HG02852 (cell line): ENCODE data around the gene PRRX1.

ENCODE experiments used
- ATAC-seq: cut with Tn5 transposase; IDR thresholded peaks from one replicate; pipeline ENCODE4 v1.9.1; 2021; ENCODE audit warnings: mild to moderate bottlenecking, moderate library complexity; ENCODE audit not compliant: unreplicated experiment

Gene PRRX1

DNA sequence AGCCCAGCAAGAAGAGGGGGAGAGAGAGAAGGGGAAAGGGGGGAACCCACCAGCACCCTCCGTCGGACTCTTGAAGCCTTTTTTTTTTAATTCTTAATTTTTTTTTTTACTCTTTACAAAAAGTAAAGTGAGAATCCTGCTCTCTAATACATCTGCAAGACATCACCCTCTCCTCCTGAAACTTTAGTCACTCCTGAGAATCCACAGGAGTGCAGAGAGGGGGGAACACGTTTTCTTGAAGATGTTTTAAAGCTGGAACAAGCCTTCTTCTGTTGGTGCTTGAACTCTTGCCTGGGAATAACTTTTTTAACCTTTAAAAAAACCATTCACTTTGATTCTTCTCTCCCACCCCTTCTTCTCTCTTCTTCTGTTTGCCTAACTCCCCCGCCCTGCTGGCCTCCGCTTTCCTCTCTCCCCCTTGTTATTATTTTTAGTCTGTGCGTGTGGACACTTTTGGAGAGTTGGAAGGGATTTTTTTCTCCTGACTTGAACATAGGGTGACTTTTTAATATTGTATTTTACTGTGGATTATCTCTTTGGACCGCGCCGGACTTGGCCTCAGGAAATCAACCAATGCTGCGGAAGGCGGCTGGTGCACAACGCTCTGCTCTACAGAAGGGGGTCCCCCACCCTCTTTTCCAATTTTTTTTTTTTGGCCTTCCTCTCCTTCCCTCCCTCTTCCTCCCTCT, 383 bp upstream of the PRRX1 start:
- ATAC-seq: no peak

DNA sequence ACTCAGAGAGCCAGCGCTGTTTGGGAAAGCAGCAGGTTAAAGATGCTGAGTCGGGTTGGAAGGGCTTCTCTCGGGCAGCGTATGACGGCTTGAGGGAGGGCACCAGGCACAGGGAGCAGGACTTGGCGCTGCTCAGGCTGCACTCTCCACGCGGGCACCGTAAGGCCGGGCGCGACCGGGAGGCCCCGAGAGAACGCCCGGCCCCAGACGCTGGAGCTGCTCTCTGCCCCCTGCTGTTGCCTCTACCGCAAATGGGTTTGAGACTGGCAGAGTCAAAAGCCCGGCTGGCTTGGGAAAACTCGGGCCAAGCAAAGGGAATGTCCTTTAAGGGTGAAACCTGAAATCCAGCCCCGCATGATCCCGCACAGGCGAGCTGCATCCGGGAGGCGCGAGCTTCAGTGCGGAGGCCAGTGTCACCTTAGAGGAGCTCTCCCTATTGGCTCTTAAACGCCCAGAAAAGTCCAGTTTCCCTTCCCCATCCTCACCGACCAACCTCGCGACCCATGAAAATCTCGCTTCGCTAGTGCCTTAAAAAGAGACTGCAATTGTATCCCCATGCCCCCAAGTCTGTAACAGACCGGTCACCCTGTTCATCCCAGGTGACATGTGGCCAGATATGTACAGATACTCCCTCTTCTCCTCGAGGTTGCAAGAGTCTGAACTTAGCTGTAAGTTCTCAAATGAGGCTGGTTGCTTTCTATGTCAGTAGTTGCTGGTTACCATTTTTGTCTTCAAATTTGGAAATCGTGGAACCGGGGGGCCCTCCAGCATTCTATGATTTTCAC, 1.1 kb downstream of the PRRX1 start:
- ATAC-seq: no peak

DNA sequence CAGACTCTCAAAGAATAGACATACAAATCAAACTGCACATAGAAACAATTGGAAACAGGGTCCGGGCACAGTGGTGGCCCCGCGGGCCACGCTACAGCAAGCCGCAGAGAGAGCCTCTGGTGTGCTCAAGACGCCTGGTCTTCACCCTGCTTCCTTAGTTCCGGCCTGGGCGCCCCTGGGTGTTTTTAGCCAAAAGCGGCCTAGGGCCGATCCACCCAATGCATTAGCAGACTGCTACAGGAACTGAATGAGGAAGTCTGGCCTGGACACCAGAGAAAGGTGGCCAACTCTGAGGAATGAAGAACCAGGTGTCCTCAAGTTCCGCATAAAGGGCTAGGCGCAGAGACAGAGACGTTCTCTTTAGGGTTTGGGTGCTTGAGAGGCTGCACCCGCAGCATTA, 1.7 kb downstream of the PRRX1 start:
- ATAC-seq: no peak

DNA sequence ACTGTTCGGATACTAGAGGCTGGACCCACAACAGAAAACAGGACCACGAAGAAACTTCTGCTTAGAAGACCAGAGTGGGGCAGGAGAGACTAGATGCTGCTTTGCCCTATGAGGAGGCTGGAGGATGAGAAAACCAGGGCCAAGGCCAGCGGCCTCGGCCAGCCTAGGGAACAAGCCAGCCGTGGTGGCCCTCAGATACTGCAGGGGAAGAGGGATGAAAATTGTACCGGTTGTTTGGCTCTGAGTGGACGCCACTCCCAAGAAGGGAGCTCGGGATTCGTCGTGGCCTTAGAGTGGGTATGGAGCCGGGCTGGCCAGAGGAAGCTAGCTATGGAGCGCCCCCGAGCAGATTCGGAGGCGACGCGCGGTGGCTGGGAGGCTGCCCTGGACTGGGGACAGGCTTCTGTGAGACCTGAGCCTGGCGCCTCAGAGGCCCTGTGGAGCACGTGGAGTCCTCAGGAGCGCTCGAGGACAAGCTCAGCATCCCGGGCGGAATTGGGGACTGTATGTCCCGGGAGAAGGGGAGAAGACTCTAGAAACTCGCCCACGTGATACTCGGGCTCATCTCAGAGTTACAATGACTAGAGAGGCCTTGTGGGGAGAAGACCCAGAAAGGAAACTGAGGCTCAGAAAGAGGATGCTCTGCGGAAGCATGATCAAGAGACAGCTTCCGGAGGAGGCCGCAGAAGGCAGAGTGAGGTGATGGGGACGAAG, 2.8 kb downstream of the PRRX1 start:
- no peak for ATAC-seq

DNA sequence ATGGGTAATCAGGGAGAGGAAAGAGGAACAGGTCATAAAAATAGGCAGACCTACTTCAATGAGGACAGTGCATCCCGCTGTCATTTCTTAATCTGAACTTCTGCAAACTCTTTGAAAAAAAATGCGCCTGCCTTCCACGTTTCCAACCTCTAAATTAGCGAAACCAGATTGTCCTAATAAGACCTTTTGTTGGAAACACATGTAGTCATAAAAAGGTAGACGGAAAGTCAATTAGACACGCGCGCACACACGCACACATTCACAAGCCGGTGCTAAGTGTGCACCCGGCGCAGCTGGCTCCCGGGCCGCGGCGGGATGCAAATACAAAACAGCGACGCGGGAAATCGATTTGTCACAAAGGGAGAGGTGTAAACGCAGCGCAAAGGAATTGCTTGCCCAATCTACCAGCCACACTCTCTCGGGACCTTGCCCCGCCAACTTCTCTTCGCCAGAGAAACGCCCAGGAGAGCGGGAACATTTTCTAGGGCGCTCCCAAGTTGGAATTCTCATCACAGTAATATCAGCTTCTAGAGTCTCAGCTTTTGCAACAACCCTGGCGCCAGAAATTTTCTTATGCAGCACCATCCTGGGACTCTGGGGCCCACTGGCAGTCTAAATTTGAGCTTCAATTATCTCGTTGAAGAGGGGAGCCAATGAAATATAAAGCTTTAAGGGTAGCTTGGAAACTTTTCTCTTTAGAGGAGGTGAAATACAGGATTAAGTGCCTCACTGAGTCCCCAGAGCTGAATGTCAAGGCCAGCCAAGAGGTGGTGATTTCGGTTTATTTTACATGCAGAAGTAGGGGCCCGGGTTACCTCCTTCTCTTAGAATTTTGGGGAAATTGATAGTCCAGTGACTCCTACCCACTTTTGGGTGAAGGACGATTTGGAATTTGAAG, 4.5 kb downstream of the PRRX1 start:
- no peak for ATAC-seq

DNA sequence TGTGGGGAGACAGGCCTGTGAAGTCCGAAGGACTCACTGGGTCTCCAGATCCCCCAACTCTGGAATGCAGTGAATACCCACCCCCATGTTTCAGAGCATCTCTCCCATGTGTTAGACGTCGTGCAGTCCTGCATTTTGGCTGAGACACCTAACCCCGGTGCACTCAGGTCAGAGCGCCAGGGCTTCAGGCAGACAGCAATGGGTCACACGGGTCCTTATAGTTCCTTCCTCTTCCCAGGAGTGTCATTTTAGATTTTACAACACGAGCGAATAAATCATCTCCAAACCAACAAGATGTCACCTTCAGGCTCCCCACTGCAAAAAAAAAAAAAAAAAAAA, 5.1 kb downstream of the PRRX1 start:
- no peak for ATAC-seq

DNA sequence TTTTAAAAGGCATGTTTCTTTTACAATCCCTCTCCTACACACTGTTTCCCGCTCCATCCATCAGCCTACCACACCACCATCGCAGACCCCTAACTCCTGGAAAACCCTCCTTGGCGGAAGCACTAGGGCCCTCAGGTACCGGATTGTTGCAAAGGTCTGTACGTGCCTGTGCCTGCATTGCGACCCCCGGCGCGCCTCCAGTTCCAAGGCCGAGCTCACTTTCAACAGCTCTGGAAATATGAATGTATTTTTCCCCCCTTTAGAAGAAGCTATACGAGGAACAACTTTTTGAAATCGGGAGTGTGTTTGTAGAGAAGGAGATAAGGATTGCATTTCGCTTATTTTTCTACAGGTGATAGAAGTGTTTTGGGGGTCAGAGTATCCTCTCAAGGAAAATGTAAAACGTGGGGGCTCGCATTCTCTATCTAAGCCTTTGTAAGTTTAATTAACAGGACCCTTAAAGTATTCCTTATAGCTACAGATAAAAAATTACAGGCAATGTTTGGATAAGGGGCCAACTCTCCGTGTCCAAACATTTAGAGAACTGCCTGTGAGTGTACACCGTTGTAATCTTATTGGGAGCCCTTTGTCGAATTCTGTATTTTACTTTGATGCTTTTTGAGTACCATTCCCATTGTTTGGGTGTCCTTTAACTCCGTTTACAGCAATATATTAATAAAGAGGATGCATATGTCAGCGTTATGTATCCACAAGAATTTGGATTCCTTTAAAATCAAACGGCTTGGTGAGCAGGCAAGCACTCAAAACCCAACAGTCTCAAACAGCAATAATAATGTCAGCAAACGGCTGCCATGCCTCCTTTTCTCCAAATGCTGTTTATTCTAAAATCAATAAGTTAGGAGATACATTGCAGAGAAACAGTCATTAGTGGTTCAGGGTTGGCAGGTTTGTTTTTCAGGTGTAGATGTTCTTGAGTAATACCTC, 5.9 kb downstream of the PRRX1 start:
- ATAC-seq: no peak

DNA sequence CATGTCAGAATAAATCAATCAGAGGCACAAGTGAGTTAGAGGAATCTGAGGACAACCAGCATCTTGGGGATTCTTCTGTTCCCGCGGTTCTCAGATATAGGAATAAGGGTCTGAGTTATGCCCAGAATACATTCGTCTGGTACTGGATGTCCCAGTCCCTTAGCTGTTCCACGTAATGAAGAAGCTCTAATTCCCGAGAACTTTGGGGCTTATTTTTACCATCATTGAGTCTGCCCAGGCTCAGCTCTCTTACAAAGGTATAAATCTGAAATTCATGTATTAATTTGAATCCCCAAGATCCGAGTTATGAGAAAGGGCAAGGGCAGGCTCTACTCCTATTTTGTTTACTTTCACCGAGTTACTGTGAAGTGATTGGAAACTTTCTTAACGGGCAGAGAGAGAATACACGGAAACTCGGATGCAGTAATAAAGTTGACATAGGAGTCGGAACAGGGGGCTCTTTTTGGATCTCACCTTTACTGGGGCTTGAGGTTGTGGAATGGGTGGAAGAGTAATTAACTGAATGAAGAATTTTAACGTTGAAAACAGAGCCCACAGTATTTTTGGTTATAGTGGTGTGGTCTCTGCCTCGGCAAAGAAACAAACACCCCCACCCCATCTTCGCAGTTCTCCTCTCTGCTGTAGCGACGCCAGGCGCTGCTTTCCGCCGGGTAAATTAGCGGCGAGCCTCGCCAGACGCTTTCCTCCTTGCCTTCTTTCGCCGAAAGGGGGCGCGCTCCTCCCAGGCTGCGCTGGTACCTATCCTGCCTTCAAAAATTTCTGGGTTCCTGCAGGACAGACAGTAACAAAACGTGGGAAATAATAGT, 7.1 kb downstream of the PRRX1 start:
- ATAC-seq: no peak

DNA sequence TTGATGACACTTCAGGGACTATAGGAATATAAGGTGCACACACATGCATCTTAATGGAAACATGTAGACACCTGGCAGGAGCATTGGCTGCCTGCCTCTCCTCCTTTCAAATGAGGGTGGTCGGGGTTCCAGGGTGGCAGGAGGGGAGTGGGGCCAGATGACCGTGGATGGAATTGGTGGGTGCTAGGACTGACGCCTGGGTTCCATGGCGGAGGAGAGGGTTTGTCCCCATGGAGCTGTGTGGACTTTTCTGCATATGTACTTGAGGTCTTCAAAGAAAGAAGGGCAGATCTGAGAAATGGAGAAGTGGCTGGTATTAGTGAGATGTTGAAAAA, 7.7 kb downstream of the PRRX1 start:
- no peak for ATAC-seq

DNA sequence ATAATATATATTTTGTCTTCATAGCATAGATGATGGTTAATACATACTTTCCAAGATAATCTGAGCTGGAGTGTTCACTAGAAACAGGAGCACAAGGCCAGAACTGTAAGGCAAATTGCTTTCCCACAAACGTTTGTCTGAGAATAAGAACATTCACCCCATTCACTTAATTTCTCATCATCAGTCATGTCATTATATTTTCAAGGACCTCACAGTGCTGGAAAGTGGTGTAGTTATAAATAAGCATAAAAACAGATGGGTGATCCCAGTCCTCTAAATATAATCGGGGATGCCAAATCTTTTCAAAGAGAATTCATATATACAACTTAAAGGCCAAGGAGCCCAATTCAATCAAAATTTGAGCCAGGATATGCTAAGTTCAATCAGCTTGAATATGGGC, 8.4 kb downstream of the PRRX1 start:
- no peak for ATAC-seq

DNA sequence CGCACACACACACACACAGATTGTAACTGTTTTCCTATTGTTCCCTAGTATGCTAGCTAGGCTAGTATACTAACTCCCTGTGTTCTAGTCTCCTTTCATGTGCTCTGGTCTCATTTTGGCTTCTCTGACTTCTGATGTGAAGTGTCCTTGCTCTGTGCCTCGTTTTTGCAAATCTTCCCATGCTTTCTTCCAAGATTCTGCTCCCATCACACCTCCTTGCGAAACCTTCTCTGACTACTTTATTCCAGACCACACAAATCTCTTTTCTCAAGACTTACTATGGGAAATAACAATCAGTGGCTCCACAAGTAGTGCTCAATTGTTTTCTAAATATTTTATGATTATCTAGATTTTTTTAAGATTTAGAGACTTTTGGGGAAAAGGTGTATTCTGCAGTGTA, 10.3 kb downstream of the PRRX1 start:
- no peak for ATAC-seq

DNA sequence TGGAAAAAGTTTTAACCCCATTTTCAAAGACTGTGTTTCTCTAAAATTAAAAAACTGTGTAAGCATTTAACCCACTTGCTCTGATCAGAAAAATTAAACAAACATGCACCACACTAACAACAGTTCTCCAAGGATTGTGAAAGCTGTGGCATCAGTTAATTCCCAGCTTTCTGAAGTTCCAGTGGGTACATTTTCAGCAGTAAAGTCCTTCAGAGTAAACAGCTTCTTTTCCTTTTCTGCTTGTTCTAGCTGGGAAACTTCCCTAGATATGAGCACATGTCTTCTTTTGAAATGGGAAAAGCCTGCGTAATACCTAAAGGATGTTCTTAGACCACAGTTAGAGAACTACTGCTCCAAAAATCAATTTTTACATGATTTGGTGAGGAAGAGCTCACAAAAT, 11.1 kb downstream of the PRRX1 start:
- ATAC-seq: no peak

DNA sequence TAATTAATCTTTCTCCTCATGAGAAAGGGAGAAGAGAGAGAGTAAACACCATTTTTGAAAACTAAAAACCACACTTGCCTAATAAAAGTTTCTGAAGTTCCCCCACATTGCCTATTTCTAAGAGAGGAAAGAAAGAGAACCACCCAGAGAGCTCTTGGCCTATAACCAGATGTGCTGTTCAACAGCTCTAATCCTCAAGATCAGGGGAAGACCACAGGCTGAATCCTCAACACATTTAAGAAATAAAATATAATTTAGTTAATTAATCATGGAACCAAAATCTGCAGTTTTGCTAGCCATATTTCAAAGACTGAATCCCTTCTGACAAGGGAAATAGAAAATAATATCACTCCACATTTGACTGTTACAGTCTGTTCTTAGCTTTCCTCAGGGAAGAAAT, 11.9 kb downstream of the PRRX1 start:
- ATAC-seq: no peak

DNA sequence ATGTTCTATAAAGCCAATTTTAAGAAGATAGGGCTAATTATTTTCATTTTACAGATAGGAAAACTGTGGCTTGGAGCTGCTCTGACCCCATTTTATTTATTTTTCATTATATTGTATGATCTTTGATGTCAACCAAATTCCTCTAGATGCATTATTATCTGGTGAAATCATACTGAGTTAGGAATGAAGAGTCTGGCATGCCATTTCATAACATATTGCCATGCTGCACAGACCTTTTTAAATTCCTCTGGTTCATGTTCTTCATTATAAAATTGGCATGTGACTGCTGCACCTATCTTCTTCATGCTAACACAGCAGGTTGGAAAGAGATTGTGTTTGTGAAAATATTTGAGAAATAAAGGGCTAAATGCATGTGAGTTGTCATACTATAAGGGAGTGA, 12.7 kb downstream of the PRRX1 start:
- ATAC-seq: no peak

DNA sequence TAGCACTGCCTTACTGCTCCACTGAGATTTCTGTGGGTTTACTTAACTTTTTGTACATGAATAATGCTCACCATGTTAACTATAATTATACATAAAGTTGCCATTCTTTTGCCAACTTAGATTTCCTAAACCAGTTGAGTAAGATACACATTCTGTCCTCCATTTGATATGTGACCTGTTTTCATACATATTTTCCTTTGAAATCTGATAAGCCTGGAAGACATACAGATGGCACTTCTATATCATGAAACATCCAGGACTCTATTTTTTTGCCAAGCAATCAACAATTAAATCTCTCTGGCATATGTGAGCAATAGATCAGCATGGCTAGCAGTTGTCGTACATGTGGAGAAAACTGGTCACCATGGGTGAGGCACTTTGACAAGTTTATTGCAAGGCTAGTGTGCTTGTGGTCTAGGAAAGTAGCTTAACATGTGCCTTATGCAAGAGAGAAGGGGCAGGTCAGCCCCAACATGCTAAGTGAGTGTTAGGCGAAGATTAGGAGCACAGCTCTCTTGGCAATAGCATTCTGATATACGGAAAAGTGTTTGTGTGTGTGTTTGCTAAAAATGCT, 14.2 kb downstream of the PRRX1 start:
- ATAC-seq: no peak

DNA sequence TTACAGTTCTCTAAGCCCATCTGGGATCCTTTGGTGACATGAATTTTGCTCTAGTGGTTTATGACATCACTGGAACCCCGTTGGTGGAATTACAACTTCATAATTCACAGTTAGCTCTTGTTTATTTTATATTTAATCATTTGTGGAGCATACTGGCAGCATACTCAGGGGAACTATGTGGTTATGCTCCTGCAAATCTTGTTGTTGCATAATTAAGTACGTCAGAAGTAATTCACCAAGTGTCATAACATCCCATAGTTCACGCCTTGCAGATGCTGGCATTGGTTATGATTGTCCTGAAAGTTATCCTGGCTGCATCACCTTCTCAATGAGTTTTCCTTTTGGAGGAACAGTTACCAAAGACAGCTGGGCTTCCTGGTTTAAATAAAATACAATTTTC, 16.5 kb downstream of the PRRX1 start:
- no peak for ATAC-seq

DNA sequence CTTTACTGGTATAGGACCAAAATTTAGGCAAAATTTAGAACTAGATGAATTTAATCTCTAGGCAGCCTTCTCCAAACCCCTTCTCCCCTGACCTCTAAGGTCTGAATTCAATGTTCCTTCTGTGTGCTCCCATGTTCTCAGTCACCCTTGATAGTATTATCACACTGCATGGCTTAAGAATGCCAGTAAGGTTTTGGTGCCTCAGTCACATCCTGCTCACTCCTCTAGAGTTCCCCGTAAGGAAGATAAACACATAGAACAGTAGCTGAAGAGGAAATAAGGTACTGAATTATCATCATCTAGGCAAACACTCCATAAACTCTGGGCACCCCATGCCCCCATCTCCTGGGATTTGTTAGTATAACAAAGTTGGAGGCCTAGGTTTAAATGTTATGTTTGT, 18.2 kb downstream of the PRRX1 start:
- ATAC-seq: no peak

DNA sequence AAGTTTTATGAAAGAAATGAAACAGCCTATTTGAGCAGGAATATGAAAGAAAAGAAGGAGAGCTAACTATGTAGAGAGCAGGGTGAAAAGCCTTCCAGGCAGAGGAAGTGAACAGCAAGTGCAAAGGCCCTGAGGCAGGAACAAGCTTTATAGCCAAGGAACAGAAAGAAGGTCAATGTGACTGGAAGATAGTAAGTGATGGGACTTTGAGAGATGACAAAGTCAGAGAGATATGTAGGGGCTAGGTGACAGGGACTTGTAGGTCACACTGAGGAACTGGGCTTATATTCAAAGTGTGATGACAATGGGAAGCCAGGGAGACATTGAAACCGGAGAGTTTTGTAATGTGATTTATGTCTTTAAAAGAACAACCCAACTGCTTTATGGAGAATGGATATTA, 18.9 kb downstream of the PRRX1 start:
- no peak for ATAC-seq

DNA sequence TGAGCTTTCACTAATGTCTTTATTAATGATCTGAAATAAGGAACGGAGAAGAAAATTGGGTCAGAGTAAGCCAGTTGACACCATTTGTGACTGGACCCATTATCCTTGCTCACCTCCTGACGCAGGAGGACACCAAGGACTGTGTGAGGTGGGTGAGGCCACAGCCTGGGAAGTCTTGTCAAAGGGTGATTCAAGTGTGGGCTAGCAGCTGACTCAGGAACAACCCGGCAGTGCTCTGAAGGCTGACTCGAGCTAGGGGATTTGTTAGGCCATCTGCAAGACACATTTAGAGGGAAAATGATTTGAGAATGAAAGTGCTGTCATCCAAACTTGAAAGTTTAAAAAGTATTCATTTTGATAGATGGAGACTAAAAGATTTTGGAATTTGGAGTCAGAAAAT, 21.2 kb downstream of the PRRX1 start:
- no peak for ATAC-seq
